NOMO-1 treated with dmso at 0.1 percent for 144 hours (cell line): ENCODE data around the gene COL27A1.

ENCODE experiments used
- DNase-seq: peaks from one replicate; lab custom pipeline; 2025; ENCODE audit not compliant: unreplicated experiment; lab: John Stamatoyannopoulos, UW

The COL27A1 gene

GRCh38 chr9:114300846-114301797 is 145.8 kb downstream of the COL27A1 start:
- no peak for DNase-seq

- DNase-seq = no peak
Observed at GRCh38 chr9:114301798-114302565, 146.6 kb downstream of the COL27A1 start.

- DNase-seq = no peak
Observed at GRCh38 chr9:114302727-114303126, 147.4 kb downstream of the COL27A1 start.

- no peak for DNase-seq
Observed at GRCh38 chr9:114303571-114303970, 148.2 kb downstream of the COL27A1 start.

- no peak for DNase-seq
Observed at GRCh38 chr9:114303977-114304376, 148.6 kb downstream of the COL27A1 start.

GRCh38 chr9:114304416-114305188 is 149.3 kb downstream of the COL27A1 start:
- DNase-seq = no peak

- DNase-seq = no peak
Observed at GRCh38 chr9:114307899-114308267, 152.5 kb downstream of the COL27A1 start.

GRCh38 chr9:114308361-114308950 is 153.1 kb downstream of the COL27A1 start:
- no peak for DNase-seq

GRCh38 chr9:114309096-114309495 is 153.8 kb downstream of the COL27A1 start:
- DNase-seq = no peak

- no peak for DNase-seq
Observed at GRCh38 chr9:114310471-114311450, 155.4 kb downstream of the COL27A1 start.

- DNase-seq = no peak
Observed at GRCh38 chr9:114311571-114312512, 156.5 kb downstream of the COL27A1 start.

- DNase-seq = no peak
Observed at GRCh38 chr9:114312513-114312875, 157.2 kb downstream of the COL27A1 start.

GRCh38 chr9:114313186-114313585 is 157.8 kb downstream of the COL27A1 start:
- no peak for DNase-seq

- no peak for DNase-seq
Observed at GRCh38 chr9:114314256-114314867, 159.0 kb downstream of the COL27A1 start.

- DNase-seq = no peak
Observed at GRCh38 chr9:114314881-114315722, 159.8 kb downstream of the COL27A1 start.

GRCh38 chr9:114315723-114316363 is 160.5 kb downstream of the COL27A1 start:
- DNase-seq = no peak
